Measurements from ENCODE around the gene EBF3. TPM values are rescaled to one million over a fixed set of nuclear protein-coding genes. Genes with fewer than 3 reads are reported as not detected.

Gene EBF3
- total and polyA plus RNA-seq, 9 of the 15 experiments (the other 6 are each of a cell fraction or from before 2014, with no cell fraction given): not detected

DNA sequence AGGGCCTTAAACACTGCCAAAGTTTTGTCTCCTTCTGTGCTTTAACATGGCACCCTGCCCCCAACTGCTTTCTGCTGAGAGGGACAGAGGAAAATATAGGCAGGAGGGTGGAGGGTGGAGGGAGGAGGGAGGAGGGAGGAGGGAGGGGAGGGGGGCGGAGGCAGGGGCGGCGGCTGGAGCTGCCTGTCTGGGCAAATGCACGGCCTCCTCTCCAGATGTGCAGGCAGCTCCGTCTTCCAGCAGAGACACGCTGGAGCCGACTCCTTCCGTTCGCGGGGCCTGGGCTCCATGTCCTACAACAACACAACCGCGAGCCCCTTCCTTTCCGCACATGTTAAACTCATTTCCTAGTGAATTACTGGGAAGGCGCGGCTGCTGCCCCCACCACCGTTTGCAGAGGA is 14.2 kb downstream of the EBF3 start:
- no TSS peak for BruUV-seq (replicated peaks)
- FAIRE-seq (no peak), DNase-seq (ENCODE audit: extremely low read depth in 1 of 4, low spot score in 3 of 4) (no peak), ATAC-seq (no peak)
- 13% methylated on average over 3 of the region's 16 CpGs for WGBS (ENCODE audit: insufficient coverage, low coverage, missing lambda C conversion rate)
- CTCF ChIA-PET (ENCODE audit: low intra/inter-chr PET ratio): no interaction called here
- no peaks in the 10 kb centered on the region for H3K36me3 ChIP-seq (ENCODE audit: control insufficient read depth, insufficient read depth, low read length)
- H3K27ac ChIP-seq (ENCODE audit: extremely low read depth, low read depth, low read length): no peak overlapping the region
- H3K9me3 ChIP-seq (replicated peaks; ENCODE audit: control insufficient read depth, insufficient read depth, low read depth, low read length): no peaks in the 10 kb centered on the region
- no peak overlapping the region for H3K4me3 ChIP-seq
- in situ Hi-C loops (cut with MboI) (no loop called here), intact Hi-C loops (cut with micrococcal nuclease) (no loop called here)
- H3K27me3 ChIP-seq (ENCODE audit: control insufficient read depth in 2 of 2, insufficient read depth in 2 of 2, low read length in 2 of 2): peaks cover 0 to 10% of the 10 kb centered on the region in 2 experiments; a peak in 2 of 5 replicates
- H3K4me1 ChIP-seq (replicated peaks in 1 of 2; ENCODE audit: control insufficient read depth in 2 of 2, insufficient read depth in 2 of 2, low read length in 2 of 2): no peaks in the 10 kb centered on the region
- no peaks in the 10 kb centered on the region for H3K9me1 ChIP-seq (ENCODE audit: control insufficient read depth, insufficient read depth, low read length)
- TF ChIP-seq KAT2B (IDR thresholded peaks at IDR 0.05; ENCODE audit: low read depth, low read length) (no peak), ADNP (tag; IDR thresholded peaks at IDR 0.05) (no peak), CSDE1 (IDR thresholded peaks at IDR 0.05) (no peak), CBFB (CRISPR knock-in tag; IDR thresholded peaks at IDR 0.05) (no peak), PHB (CRISPR knock-in tag; IDR thresholded peaks at IDR 0.05) (no peak), NCOA4 (IDR thresholded peaks at IDR 0.05; ENCODE audit: partially characterized antibody) (no peak), NCOA6 (IDR thresholded peaks at IDR 0.05) (no peak), ZNF311 (CRISPR knock-in tag; IDR thresholded peaks at IDR 0.05) (no peak), ZBED1 (IDR thresholded peaks at IDR 0.05) (no peak), RCOR1 (IDR thresholded peaks at IDR 0.05; ENCODE audit: borderline replicate concordance in 1 of 2, low read depth in 2 of 2, low read length in 2 of 2) (no peak), GABPB1 (CRISPR knock-in tag; IDR thresholded peaks at IDR 0.05) (no peak), MXI1 (IDR thresholded peaks at IDR 0.05; ENCODE audit: low read depth, low read length) (no peak)
- TF ChIP-seq, protein P1, sequence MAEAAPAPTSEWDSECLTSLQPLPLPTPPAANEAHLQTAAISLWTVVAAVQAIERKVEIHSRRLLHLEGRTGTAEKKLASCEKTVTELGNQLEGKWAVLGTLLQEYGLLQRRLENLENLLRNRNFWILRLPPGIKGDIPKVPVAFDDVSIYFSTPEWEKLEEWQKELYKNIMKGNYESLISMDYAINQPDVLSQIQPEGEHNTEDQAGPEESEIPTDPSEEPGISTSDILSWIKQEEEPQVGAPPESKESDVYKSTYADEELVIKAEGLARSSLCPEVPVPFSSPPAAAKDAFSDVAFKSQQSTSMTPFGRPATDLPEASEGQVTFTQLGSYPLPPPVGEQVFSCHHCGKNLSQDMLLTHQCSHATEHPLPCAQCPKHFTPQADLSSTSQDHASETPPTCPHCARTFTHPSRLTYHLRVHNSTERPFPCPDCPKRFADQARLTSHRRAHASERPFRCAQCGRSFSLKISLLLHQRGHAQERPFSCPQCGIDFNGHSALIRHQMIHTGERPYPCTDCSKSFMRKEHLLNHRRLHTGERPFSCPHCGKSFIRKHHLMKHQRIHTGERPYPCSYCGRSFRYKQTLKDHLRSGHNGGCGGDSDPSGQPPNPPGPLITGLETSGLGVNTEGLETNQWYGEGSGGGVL (CRISPR knock-in tag; IDR thresholded peaks at IDR 0.05): no peak
- TF ChIP-seq, protein P2, sequence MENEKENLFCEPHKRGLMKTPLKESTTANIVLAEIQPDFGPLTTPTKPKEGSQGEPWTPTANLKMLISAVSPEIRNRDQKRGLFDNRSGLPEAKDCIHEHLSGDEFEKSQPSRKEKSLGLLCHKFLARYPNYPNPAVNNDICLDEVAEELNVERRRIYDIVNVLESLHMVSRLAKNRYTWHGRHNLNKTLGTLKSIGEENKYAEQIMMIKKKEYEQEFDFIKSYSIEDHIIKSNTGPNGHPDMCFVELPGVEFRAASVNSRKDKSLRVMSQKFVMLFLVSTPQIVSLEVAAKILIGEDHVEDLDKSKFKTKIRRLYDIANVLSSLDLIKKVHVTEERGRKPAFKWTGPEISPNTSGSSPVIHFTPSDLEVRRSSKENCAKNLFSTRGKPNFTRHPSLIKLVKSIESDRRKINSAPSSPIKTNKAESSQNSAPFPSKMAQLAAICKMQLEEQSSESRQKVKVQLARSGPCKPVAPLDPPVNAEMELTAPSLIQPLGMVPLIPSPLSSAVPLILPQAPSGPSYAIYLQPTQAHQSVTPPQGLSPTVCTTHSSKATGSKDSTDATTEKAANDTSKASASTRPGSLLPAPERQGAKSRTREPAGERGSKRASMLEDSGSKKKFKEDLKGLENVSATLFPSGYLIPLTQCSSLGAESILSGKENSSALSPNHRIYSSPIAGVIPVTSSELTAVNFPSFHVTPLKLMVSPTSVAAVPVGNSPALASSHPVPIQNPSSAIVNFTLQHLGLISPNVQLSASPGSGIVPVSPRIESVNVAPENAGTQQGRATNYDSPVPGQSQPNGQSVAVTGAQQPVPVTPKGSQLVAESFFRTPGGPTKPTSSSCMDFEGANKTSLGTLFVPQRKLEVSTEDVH (IDR thresholded peaks at IDR 0.05; ENCODE audit: low read depth, partially characterized antibody): no peak
- TF ChIP-seq, protein P3, sequence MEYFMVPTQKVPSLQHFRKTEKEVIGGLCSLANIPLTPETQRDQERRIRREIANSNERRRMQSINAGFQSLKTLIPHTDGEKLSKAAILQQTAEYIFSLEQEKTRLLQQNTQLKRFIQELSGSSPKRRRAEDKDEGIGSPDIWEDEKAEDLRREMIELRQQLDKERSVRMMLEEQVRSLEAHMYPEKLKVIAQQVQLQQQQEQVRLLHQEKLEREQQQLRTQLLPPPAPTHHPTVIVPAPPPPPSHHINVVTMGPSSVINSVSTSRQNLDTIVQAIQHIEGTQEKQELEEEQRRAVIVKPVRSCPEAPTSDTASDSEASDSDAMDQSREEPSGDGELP (CRISPR knock-in tag; IDR thresholded peaks at IDR 0.05; ENCODE audit: borderline replicate concordance): no peak
- no peaks in the 10 kb centered on the region for H3K79me2 ChIP-seq (ENCODE audit: control insufficient read depth, insufficient read depth, low read length)
- no peaks in the 10 kb centered on the region for H4K20me1 ChIP-seq (replicated peaks; ENCODE audit: control insufficient read depth, insufficient read depth, low read length)
- H2AFZ ChIP-seq (ENCODE audit: low read depth, low read length): no peak overlapping the region
- H3K9ac ChIP-seq (ENCODE audit: insufficient read depth in 1 of 2, low read depth in 2 of 2, low read length in 2 of 2): no peak overlapping the region
- H3K4me2 ChIP-seq (ENCODE audit: insufficient read depth, low read length): no peak overlapping the region
- POLR2A ChIA-PET: interaction anchor here (0.6 kb wide), 1 partner anchor 42 kb away, joined by 3 read pairs; no protein-coding TSS in a partner anchor
